ENCODE measurements around the gene PCNX4. TPM values are rescaled to one million over a fixed set of nuclear protein-coding genes. Genes with fewer than 3 reads are reported as not detected.

Gene PCNX4
- total RNA-seq, 2 donors from 2014 or later, result 49.9 to 136 TPM

- H3K27ac ChIP-seq, result no peak overlapping the region
- H3K27me3 ChIP-seq (replicated peaks; ENCODE audit: insufficient read depth), result no peaks in the 10 kb centered on the region
- no peak for DNase-seq (ENCODE audit: low spot score)
- H3K4me3 ChIP-seq, result no peak overlapping the region
- no peaks in the 10 kb centered on the region for H3K36me3 ChIP-seq
- intact Hi-C loops (cut with DNase I), result no loop called here
- TF ChIP-seq POLR2AphosphoS5 (IDR thresholded peaks at IDR 0.05) (no peak), CTCF (IDR thresholded peaks at IDR 0.05) (no peak), POLR2A (IDR thresholded peaks at IDR 0.05) (no peak)
- H3K9me3 ChIP-seq, result no peaks in the 10 kb centered on the region
- H3K4me1 ChIP-seq (replicated peaks), result no peaks in the 10 kb centered on the region
- 57% methylated on average over 1 of the region's 1 CpG for WGBS
Observed at GRCh38 chr14:60214415-60215126, 122.8 kb downstream of the PCNX4 start.

GRCh38 chr14:60215127-60215444 is 123.4 kb downstream of the PCNX4 start:
- DNase-seq (ENCODE audit: low spot score), result no peak
- 77% methylated on average over 2 of the region's 2 CpGs for WGBS
- H3K9me3 ChIP-seq, result no peaks in the 10 kb centered on the region
- H3K4me1 ChIP-seq (replicated peaks), result no peaks in the 10 kb centered on the region
- no peak overlapping the region for H3K4me3 ChIP-seq
- no peak overlapping the region for H3K27ac ChIP-seq
- H3K27me3 ChIP-seq (replicated peaks; ENCODE audit: insufficient read depth), result no peaks in the 10 kb centered on the region
- intact Hi-C loops (cut with DNase I), result no loop called here
- TF ChIP-seq CTCF (IDR thresholded peaks at IDR 0.05), result no peak
- TF ChIP-seq POLR2A (IDR thresholded peaks at IDR 0.05), result no peak
- TF ChIP-seq POLR2AphosphoS5 (IDR thresholded peaks at IDR 0.05), result no peak
- no peaks in the 10 kb centered on the region for H3K36me3 ChIP-seq

- intact Hi-C loops (cut with DNase I), result no loop called here
Observed at GRCh38 chr14:60215520-60216420, 124.0 kb downstream of the PCNX4 start.

GRCh38 chr14:60217713-60218112 is 126.0 kb downstream of the PCNX4 start:
- Histone ChIP-seq H3K36me3 (no peaks in the 10 kb centered on the region), H3K4me3 (no peak overlapping the region), H3K9me3 (no peaks in the 10 kb centered on the region), H3K27ac (no peak overlapping the region), H3K27me3 (replicated peaks; ENCODE audit: insufficient read depth) (no peaks in the 10 kb centered on the region), H3K4me1 (replicated peaks) (peaks cover 5% of the 10 kb centered on the region)
- TF ChIP-seq POLR2A (IDR thresholded peaks at IDR 0.05) (no peak), CTCF (IDR thresholded peaks at IDR 0.05) (no peak), POLR2AphosphoS5 (IDR thresholded peaks at IDR 0.05) (no peak)
- no peak for DNase-seq (ENCODE audit: low spot score)
- intact Hi-C loops (cut with DNase I), result no loop called here
- 87% methylated on average over 3 of the region's 3 CpGs for WGBS

More at GRCh38 chr14:60215520-60216420, 124.0 kb downstream of the PCNX4 start:
- TF ChIP-seq CTCF (IDR thresholded peaks at IDR 0.05) (no peak), POLR2AphosphoS5 (IDR thresholded peaks at IDR 0.05) (no peak), POLR2A (IDR thresholded peaks at IDR 0.05) (no peak)
- Histone ChIP-seq H3K9me3 (no peaks in the 10 kb centered on the region), H3K36me3 (no peaks in the 10 kb centered on the region), H3K4me1 (replicated peaks) (no peaks in the 10 kb centered on the region), H3K27ac (no peak overlapping the region), H3K4me3 (no peak overlapping the region), H3K27me3 (replicated peaks; ENCODE audit: insufficient read depth) (no peaks in the 10 kb centered on the region)
- DNase-seq (ENCODE audit: low spot score), result no peak
- WGBS, result 85% methylated on average over 4 of the region's 4 CpGs

Other genes starting within 250 kb of the PCNX4 start
- gene RTN1, start 221.1 kb upstream of the PCNX4 start, total RNA-seq, result 100 to 1,000 TPM in 1 of 2 donors, 10 to 100 TPM in 1; 21.6 to 121 TPM
- 1 to 10 TPM; 1.1 to 2.0 TPM for gene LRRC9, start 171.8 kb upstream of the PCNX4 start, total RNA-seq
- 1,000 to 10,000 TPM in 1 of 2 donors, 100 to 1,000 TPM in 1; 182 to 2,241 TPM for gene DHRS7, start 73.5 kb downstream of the PCNX4 start, total RNA-seq
- 10 to 100 TPM; 41.4 to 50.6 TPM for gene PPM1A, start 157.3 kb downstream of the PCNX4 start, total RNA-seq

Measured in prostate gland (tissue), 2 donors.